Kidney epithelial cell (primary cell): Measurements from ENCODE around the gene C10orf143. TPM values are rescaled to one million over a fixed set of nuclear protein-coding genes. Genes with fewer than 3 reads are reported as not detected.

Source experiments
- DNase-seq: peaks from one replicate; pipeline ENCODE4 v3.0.0-alpha.2; 2010; ENCODE audit warnings: low read depth
- H3K27me3 ChIP-seq: 2 replicates; pipeline ENCODE4 v1.6.0; 2011; ENCODE audit warnings: low read length; ENCODE audit not compliant: control insufficient read depth, insufficient read depth
- H3K36me3 ChIP-seq: 2 replicates; pipeline ENCODE4 v1.5.1; 2011; ENCODE audit warnings: low read length; ENCODE audit not compliant: control insufficient read depth, insufficient read depth
- H3K4me3 ChIP-seq: 2 replicates; pipeline ENCODE4 v1.5.1; 2011; ENCODE audit warnings: low read depth, mild to moderate bottlenecking, control low read depth, low read length
- CTCF ChIP-seq: IDR thresholded peaks from 2 replicates; pipeline ENCODE4 v1.5.1; 2011; ENCODE audit warnings: mild to moderate bottlenecking, moderate library complexity, low read length, control low read depth, inconsistent platforms; ENCODE audit not compliant: insufficient read depth, poor library complexity, severe bottlenecking
- total RNA-seq: library from RNA; depleted of rRNA; stranded (reverse); fragments of >200 nt; gene quantifications from 2 replicates; pipeline ENCODE4 v1.2.3, GENCODE V29; 2015

Gene C10orf143
- total RNA-seq, 1 donor from 2014 or later = 0.88 TPM

- TF ChIP-seq CTCF = no peak
- H3K27me3 ChIP-seq = no peaks in the 10 kb centered on the region
- no peak for DNase-seq
- no peak overlapping the region for H3K4me3 ChIP-seq
- no peaks in the 10 kb centered on the region for H3K36me3 ChIP-seq
Measured at GRCh38 chr10:130047336-130047735, 63.3 kb downstream of the C10orf143 start.

- Histone ChIP-seq H3K4me3 (no peak overlapping the region), H3K27me3 (no peaks in the 10 kb centered on the region), H3K36me3 (no peaks in the 10 kb centered on the region)
- DNase-seq = no peak
- TF ChIP-seq CTCF = no peak
Measured at GRCh38 chr10:130046591-130046990, 64.0 kb downstream of the C10orf143 start.

GRCh38 chr10:130045801-130046321 lies 64.8 kb downstream of the C10orf143 start:
- no peaks in the 10 kb centered on the region for H3K27me3 ChIP-seq
- no peak for TF ChIP-seq CTCF
- no peak for DNase-seq
- H3K4me3 ChIP-seq = no peak overlapping the region
- no peaks in the 10 kb centered on the region for H3K36me3 ChIP-seq

- H3K4me3 ChIP-seq = no peak overlapping the region
- no peak for TF ChIP-seq CTCF
- no peak for DNase-seq
- H3K36me3 ChIP-seq = no peaks in the 10 kb centered on the region
- no peaks in the 10 kb centered on the region for H3K27me3 ChIP-seq
Measured at GRCh38 chr10:130045091-130045652, 65.5 kb downstream of the C10orf143 start.

- Histone ChIP-seq H3K27me3 (no peaks in the 10 kb centered on the region), H3K4me3 (no peak overlapping the region), H3K36me3 (no peaks in the 10 kb centered on the region)
- DNase-seq = no peak
- no peak for TF ChIP-seq CTCF
Measured at GRCh38 chr10:130044067-130045061, 66.3 kb downstream of the C10orf143 start.
